ENCODE measurements around the gene SUSD1. TPM values are rescaled to one million over a fixed set of nuclear protein-coding genes. Genes with fewer than 3 reads are reported as not detected.

Gene SUSD1
- total RNA-seq, 1 experiment from 2014 or later = 15.3 TPM

DNA sequence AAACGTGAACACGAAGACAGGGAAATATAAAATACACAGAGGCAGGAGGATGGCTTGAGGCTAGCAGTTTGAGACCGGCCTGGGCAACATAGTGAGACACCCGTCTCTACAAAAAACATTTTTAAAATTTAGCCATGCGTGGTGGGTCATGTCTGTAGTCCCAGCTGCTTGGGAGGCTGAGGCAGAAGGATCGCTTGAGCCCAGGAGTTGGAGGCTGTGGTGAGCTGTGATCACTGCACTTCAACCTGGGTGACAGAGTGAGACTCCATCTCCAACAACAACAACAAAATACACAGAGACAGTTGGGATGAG is 55.1 kb downstream of the SUSD1 start:
- ChIA-PET CTCF (no interaction called here), POLR2A (interaction anchor here (0.6 kb wide), 1 partner anchor 260 kb away, joined by 3 read pairs; the partner anchor contains the start of gene HSDL2)
- no peak for TF ChIP-seq TCF7L2 (IDR thresholded peaks at IDR 0.05; ENCODE audit: low read depth, low read length)
- no peak for TF ChIP-seq SIN3A (IDR thresholded peaks at IDR 0.05; ENCODE audit: borderline replicate concordance, insufficient read depth, low read depth, low read length)
- TF ChIP-seq CTCF (IDR thresholded peaks at IDR 0.05) = no peak
- TF ChIP-seq, protein P1, sequence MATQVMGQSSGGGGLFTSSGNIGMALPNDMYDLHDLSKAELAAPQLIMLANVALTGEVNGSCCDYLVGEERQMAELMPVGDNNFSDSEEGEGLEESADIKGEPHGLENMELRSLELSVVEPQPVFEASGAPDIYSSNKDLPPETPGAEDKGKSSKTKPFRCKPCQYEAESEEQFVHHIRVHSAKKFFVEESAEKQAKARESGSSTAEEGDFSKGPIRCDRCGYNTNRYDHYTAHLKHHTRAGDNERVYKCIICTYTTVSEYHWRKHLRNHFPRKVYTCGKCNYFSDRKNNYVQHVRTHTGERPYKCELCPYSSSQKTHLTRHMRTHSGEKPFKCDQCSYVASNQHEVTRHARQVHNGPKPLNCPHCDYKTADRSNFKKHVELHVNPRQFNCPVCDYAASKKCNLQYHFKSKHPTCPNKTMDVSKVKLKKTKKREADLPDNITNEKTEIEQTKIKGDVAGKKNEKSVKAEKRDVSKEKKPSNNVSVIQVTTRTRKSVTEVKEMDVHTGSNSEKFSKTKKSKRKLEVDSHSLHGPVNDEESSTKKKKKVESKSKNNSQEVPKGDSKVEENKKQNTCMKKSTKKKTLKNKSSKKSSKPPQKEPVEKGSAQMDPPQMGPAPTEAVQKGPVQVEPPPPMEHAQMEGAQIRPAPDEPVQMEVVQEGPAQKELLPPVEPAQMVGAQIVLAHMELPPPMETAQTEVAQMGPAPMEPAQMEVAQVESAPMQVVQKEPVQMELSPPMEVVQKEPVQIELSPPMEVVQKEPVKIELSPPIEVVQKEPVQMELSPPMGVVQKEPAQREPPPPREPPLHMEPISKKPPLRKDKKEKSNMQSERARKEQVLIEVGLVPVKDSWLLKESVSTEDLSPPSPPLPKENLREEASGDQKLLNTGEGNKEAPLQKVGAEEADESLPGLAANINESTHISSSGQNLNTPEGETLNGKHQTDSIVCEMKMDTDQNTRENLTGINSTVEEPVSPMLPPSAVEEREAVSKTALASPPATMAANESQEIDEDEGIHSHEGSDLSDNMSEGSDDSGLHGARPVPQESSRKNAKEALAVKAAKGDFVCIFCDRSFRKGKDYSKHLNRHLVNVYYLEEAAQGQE (IDR thresholded peaks at IDR 0.05; ENCODE audit: insufficient read depth in 1 of 2, low read depth in 2 of 2, low read length in 1 of 2) = no peak
- no peak for TF ChIP-seq POLR2AphosphoS5 (IDR thresholded peaks at IDR 0.05; ENCODE audit: low read depth, low read length)
- no peak for DNase-seq (ENCODE audit: low read depth, low spot score)
- intact Hi-C loops (cut with micrococcal nuclease; ENCODE audit: unreplicated experiment) (no loop called here), in situ Hi-C loops (cut with HindIII; ENCODE audit: low pct_unique_long_range_greater_than_20kb, low sequenced_read_pairs) (no loop called here)
- H3K4me3 ChIP-seq (ENCODE audit: low read depth in 2 of 2, low read length in 2 of 2) = no peak overlapping the region
- H3K9me3 ChIP-seq (ENCODE audit: control insufficient read depth, insufficient read depth, low read depth, low read length) = no peaks in the 10 kb centered on the region
- ATAC-seq = no peak
- H3K27ac ChIP-seq (ENCODE audit: low read length) = no peak overlapping the region
- H3K27me3 ChIP-seq (ENCODE audit: control insufficient read depth, insufficient read depth, low read length) = no peaks in the 10 kb centered on the region
- no TSS peak for BruUV-seq (replicated peaks)
- H3K4me1 ChIP-seq (ENCODE audit: control insufficient read depth, insufficient read depth, low read length) = no peaks in the 10 kb centered on the region
- H3K36me3 ChIP-seq (ENCODE audit: control insufficient read depth, insufficient read depth, low read length) = no peaks in the 10 kb centered on the region

DNA sequence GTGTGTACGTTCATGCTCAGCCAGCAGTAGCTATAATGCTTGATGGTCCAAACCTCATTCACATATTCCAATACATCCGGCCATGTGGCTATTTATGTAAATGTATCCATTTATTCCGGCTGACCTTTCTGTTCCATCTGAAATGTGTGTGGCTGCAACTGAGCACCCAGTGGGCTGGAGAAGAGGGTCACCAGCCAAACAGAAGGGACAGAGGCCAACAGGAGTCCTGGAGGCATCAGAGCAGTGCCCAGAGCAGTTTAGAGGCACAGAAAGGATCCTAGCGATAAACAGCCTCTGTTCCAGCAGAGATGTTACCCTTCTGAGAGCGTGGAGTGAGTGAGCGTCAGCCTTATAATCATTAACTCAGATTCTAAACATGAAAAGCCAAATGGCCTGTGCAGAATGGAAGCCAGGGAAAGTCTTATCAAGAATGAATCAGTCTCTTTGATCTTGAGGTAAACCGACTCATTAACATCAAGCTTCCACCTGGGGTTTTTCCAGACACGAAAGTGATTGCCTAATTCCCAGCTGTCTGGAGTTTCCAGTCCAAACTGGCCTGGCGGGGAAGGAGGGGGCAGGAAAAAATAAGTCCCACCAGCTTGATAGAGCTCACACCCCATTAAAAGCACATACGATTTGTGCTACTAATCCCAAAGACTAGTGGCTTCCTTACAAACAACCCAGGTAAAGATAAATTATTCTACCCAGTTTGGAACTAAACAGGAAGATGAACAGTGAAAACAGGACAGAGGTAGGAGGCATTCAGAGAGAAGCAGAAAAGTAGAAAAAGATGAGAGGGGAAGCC is 55.7 kb downstream of the SUSD1 start:
- intact Hi-C loops (cut with micrococcal nuclease; ENCODE audit: unreplicated experiment) (no loop called here), in situ Hi-C loops (cut with HindIII; ENCODE audit: low pct_unique_long_range_greater_than_20kb, low sequenced_read_pairs) (no loop called here)
- no TSS peak for BruUV-seq (replicated peaks)
- Histone ChIP-seq H3K27me3 (ENCODE audit: control insufficient read depth, insufficient read depth, low read length) (no peaks in the 10 kb centered on the region), H3K9me3 (ENCODE audit: control insufficient read depth, insufficient read depth, low read depth, low read length) (no peaks in the 10 kb centered on the region), H3K27ac (ENCODE audit: low read length) (no peak overlapping the region), H3K4me3 (ENCODE audit: low read depth in 2 of 2, low read length in 2 of 2) (no peak overlapping the region), H3K36me3 (ENCODE audit: control insufficient read depth, insufficient read depth, low read length) (no peaks in the 10 kb centered on the region), H3K4me1 (ENCODE audit: control insufficient read depth, insufficient read depth, low read length) (no peaks in the 10 kb centered on the region)
- TF ChIP-seq CTCF (IDR thresholded peaks at IDR 0.05) = no peak
- no peak for TF ChIP-seq POLR2AphosphoS5 (IDR thresholded peaks at IDR 0.05; ENCODE audit: low read depth, low read length)
- TF ChIP-seq TCF7L2 (IDR thresholded peaks at IDR 0.05; ENCODE audit: low read depth, low read length) = 0 out of 2 replicates have a peak, but pooled peaks have one; percentile 37
- no peak for TF ChIP-seq SIN3A (IDR thresholded peaks at IDR 0.05; ENCODE audit: borderline replicate concordance, insufficient read depth, low read depth, low read length)
- TF ChIP-seq, protein P1 (IDR thresholded peaks at IDR 0.05; ENCODE audit: insufficient read depth in 1 of 2, low read depth in 2 of 2, low read length in 1 of 2) = no peak
- ChIA-PET CTCF (no interaction called here), POLR2A (interaction anchor here (0.6 kb wide), 2 partner anchors 36 to 261 kb away, joined by 3 read pairs; partner anchors contain the start of gene HSDL2)
- no peak for DNase-seq (ENCODE audit: low read depth, low spot score)
- ATAC-seq = no peak
